A549 (cell line): Measurements from ENCODE around the gene ELFN1. TPM values are rescaled to one million over a fixed set of nuclear protein-coding genes. Genes with fewer than 3 reads are reported as not detected.

Experiments used
- ATAC-seq, 2 experiments: fragments of 200-7000 bp in 1 of 2; fragments of >200 bp in 1 of 2; cut with Nextera tagmentation in 1 of 2; cut with Tn5 transposase in 1 of 2; 3 replicates each; pipeline versions ENCODE4 v1.8.0 to v1.9.1; 2018 to 2020; ENCODE audit warnings: mild to moderate bottlenecking in 1 of 2, moderate library complexity in 1 of 2
- CTCF ChIA-PET: fragments of 300-600 bp; sonication (Branson Sonifier 250); formaldehyde crosslinking; extraction: SDS; loops from one replicate; lab custom pipeline; 2021; ENCODE audit warnings: antibody characterized with exemption, inconsistent platforms; lab: Yijun Ruan, JAX
- POLR2A ChIA-PET: fragments of 350-600 bp; formaldehyde crosslinking; extraction: SDS; loops from one replicate; lab custom pipeline; 2021; ENCODE audit warnings: antibody characterized with exemption, inconsistent platforms; lab: Yijun Ruan, JAX
- DNase-seq, 2 experiments: peaks; one replicate each; pipeline versions ENCODE4 v3.0.0 to v3.0.0-alpha.2; 2011 to 2016; ENCODE audit warnings: low read depth in 1 of 2, low spot score in 1 of 2
- FAIRE-seq: peaks from 2 replicates; lab custom pipeline; 2011; peaks lifted over from hg19 to GRCh38; lab: Jason Lieb, UNC
- H3K27ac ChIP-seq, 2 experiments: fragments of >200 bp; sonication (Bioruptor Twin); formaldehyde crosslinking; 3 replicates each; pipeline ENCODE4 v1.5.1; 2016 to 2017
- H3K4me1 ChIP-seq: fragments of >200 bp; sonication (Bioruptor Twin); formaldehyde crosslinking; 3 replicates; pipeline ENCODE4 v1.6.1; 2016
- H3K4me2 ChIP-seq: fragments of >200 bp; sonication (Bioruptor Twin); formaldehyde crosslinking; 3 replicates; pipeline ENCODE4 v1.6.1; 2016
- H3K4me3 ChIP-seq: fragments of >200 bp; sonication (Bioruptor Twin); formaldehyde crosslinking; 3 replicates; pipeline ENCODE4 v1.5.1; 2016
- H3K9me3 ChIP-seq: fragments of >200 bp; sonication (Bioruptor Twin); formaldehyde crosslinking; 3 replicates; pipeline ENCODE4 v1.6.1; 2016
- CBX2 ChIP-seq: fragments of 200-600 bp; sonication (generic); IDR thresholded peaks from 2 replicates; pipeline ENCODE4 v1.6.1; 2016; ENCODE audit warnings: low read depth, mild to moderate bottlenecking, borderline replicate concordance
- CEBPB ChIP-seq, 2 experiments: fragments of >200 bp in 1 of 2; sonication (Bioruptor Twin) in 1 of 2; formaldehyde crosslinking in 1 of 2; IDR thresholded peaks; 2 replicates each; pipeline ENCODE4 v1.6.1; 2012 to 2016
- EHMT2 ChIP-seq: fragments of 200-600 bp; sonication (generic); IDR thresholded peaks from 2 replicates; pipeline ENCODE4 v1.6.1; 2016; ENCODE audit warnings: antibody characterized with exemption, low read depth, mild to moderate bottlenecking, moderate library complexity
- EP300 ChIP-seq, 2 experiments: fragments of >200 bp; sonication (Bioruptor Twin); formaldehyde crosslinking; IDR thresholded peaks; 2 replicates in 1 of 2; 3 replicates in 1 of 2; pipeline ENCODE4 v1.6.1; 2016 to 2017
- FOSB ChIP-seq: fragments of 250-450 bp; sonication (Bioruptor Pico); IDR thresholded peaks from 2 replicates; pipeline ENCODE4 v1.5.0; 2020; ENCODE audit warnings: mild to moderate bottlenecking, moderate library complexity
- HDAC2 ChIP-seq: fragments of 200-600 bp; sonication (generic); IDR thresholded peaks from 2 replicates; pipeline ENCODE4 v1.6.1; 2016
- HOXB5 ChIP-seq: fragments of 250-450 bp; sonication (Bioruptor Pico); IDR thresholded peaks from 2 replicates; pipeline ENCODE4 v1.5.0; 2020; ENCODE audit warnings: mild to moderate bottlenecking, moderate library complexity
- JUNB ChIP-seq: fragments of >200 bp; sonication (Bioruptor Twin); formaldehyde crosslinking; IDR thresholded peaks from 2 replicates; pipeline ENCODE4 v1.6.1; 2016
- MAZ ChIP-seq: fragments of 150-350 bp; IDR thresholded peaks from 2 replicates; pipeline ENCODE4 v1.6.1; 2014; ENCODE audit warnings: antibody characterized with exemption, low read depth, low read length, borderline replicate concordance
- MYC ChIP-seq: IDR thresholded peaks from 2 replicates; pipeline ENCODE4 v1.6.1; 2012; ENCODE audit warnings: mild to moderate bottlenecking, inconsistent platforms, low read length, improper control_type of control experiment, borderline replicate concordance
- NFE2L2 ChIP-seq: fragments of 150-350 bp; conservative IDR thresholded peaks from 2 replicates; pipeline ENCODE4 v1.6.1; 2014; ENCODE audit warnings: low read length
- NPAS2 ChIP-seq: fragments of 250-450 bp; sonication (Bioruptor Pico); IDR thresholded peaks from 2 replicates; pipeline ENCODE4 v1.8.0; 2022; ENCODE audit warnings: mild to moderate bottlenecking, moderate library complexity, borderline replicate concordance
- NR3C1 ChIP-seq: fragments of >200 bp; sonication (Bioruptor Twin); formaldehyde crosslinking; IDR thresholded peaks from 3 replicates; pipeline ENCODE4 v1.6.1; 2017
- PHF8 ChIP-seq: fragments of 200-600 bp; sonication (generic); IDR thresholded peaks from 2 replicates; pipeline ENCODE4 v1.6.1; 2016; ENCODE audit warnings: low read depth, mild to moderate bottlenecking, antibody characterized with exemption, moderate library complexity, borderline replicate concordance
- POLR2A ChIP-seq: IDR thresholded peaks from 2 replicates; pipeline ENCODE4 v1.6.1; 2012; ENCODE audit warnings: mild to moderate bottlenecking, low read length
- POLR2AphosphoS2 ChIP-seq: conservative IDR thresholded peaks from 2 replicates; pipeline ENCODE4 v1.6.1; 2012; ENCODE audit warnings: low read length, improper control_type of control experiment, inconsistent platforms
- RAD21 ChIP-seq, 2 experiments: fragments of >200 bp in 1 of 2; sonication (Bioruptor Twin) in 1 of 2; formaldehyde crosslinking in 1 of 2; IDR thresholded peaks in 1 of 2; conservative IDR thresholded peaks in 1 of 2; 2 replicates in 1 of 2; 3 replicates in 1 of 2; pipeline ENCODE4 v1.6.1; 2012 to 2018; ENCODE audit warnings: inconsistent platforms in 1 of 2
- RARB ChIP-seq: fragments of 250-450 bp; sonication (Bioruptor Pico); IDR thresholded peaks from 2 replicates; pipeline ENCODE4 v1.8.0; 2021; ENCODE audit warnings: mild to moderate bottlenecking, moderate library complexity
- RCOR1 ChIP-seq: fragments of 150-350 bp; IDR thresholded peaks from 2 replicates; pipeline ENCODE4 v1.6.1; 2014; ENCODE audit warnings: antibody characterized with exemption, low read length, low read depth
- RFX5 ChIP-seq: fragments of 450-650 bp; IDR thresholded peaks from 2 replicates; pipeline ENCODE4 v1.7.1; 2014; ENCODE audit warnings: antibody characterized with exemption, mild to moderate bottlenecking, moderate library complexity
- TFCP2L1 ChIP-seq: fragments of 250-450 bp; sonication (Bioruptor Pico); IDR thresholded peaks from 2 replicates; pipeline ENCODE4 v1.5.0; 2021; ENCODE audit warnings: mild to moderate bottlenecking
- ZC3H11A ChIP-seq: fragments of 450-650 bp; IDR thresholded peaks from 2 replicates; pipeline ENCODE4 v1.6.1; 2014; ENCODE audit warnings: antibody characterized with exemption, mild to moderate bottlenecking
- ZSCAN20 ChIP-seq: fragments of 250-450 bp; sonication (Bioruptor Pico); IDR thresholded peaks from 2 replicates; pipeline ENCODE4 v1.8.0; 2022; ENCODE audit warnings: mild to moderate bottlenecking, moderate library complexity
- WGBS: methylation state at CpG from one replicate; pipeline ENCODE4 v1.1.6; 2017; ENCODE audit errors: missing lambda C conversion rate; 5-methylcytosine and 5-hydroxymethylcytosine counted together
- polyA plus RNA-seq, 4 experiments: library from polyadenylated mRNA; depleted of rRNA in 3 of 4; stranded (reverse); fragments of >200 nt; fragmentation: RNase III in 1 of 4; extraction: RNeasy Plus Mini Kit Qiagen cat#74134 plus additional on column Dnase treatment in 1 of 4; gene quantifications; 2 replicates in 3 of 4; 3 replicates in 1 of 4; pipeline ENCODE4 v1.2.3, GENCODE V29; 2011 to 2017
- TF ChIP-seq, protein P1 (sequence below): fragments of >200 bp; sonication (Bioruptor Twin); formaldehyde crosslinking; IDR thresholded peaks from 3 replicates; pipeline ENCODE4 v1.6.1; 2016
- TF ChIP-seq, protein P2 (sequence below): IDR thresholded peaks from 2 replicates; pipeline ENCODE4 v1.6.1; 2012
- TF ChIP-seq, protein P3 (sequence below): IDR thresholded peaks from 2 replicates; pipeline ENCODE4 v1.6.1; 2012
- TF ChIP-seq, protein P4 (sequence below): fragments of 250-450 bp; sonication (Bioruptor Pico); IDR thresholded peaks from 2 replicates; pipeline ENCODE4 v1.5.0; 2021; ENCODE audit warnings: mild to moderate bottlenecking, moderate library complexity, borderline replicate concordance
- TF ChIP-seq, protein P5 (sequence below): fragments of 450-650 bp; IDR thresholded peaks from 2 replicates; pipeline ENCODE4 v1.6.1; 2014; ENCODE audit warnings: antibody characterized with exemption

The ELFN1 gene
- polyA plus RNA-seq, 2 of the 4 experiments (the other 2 are of a cell fraction): 0.08 to 0.10 TPM

DNA sequence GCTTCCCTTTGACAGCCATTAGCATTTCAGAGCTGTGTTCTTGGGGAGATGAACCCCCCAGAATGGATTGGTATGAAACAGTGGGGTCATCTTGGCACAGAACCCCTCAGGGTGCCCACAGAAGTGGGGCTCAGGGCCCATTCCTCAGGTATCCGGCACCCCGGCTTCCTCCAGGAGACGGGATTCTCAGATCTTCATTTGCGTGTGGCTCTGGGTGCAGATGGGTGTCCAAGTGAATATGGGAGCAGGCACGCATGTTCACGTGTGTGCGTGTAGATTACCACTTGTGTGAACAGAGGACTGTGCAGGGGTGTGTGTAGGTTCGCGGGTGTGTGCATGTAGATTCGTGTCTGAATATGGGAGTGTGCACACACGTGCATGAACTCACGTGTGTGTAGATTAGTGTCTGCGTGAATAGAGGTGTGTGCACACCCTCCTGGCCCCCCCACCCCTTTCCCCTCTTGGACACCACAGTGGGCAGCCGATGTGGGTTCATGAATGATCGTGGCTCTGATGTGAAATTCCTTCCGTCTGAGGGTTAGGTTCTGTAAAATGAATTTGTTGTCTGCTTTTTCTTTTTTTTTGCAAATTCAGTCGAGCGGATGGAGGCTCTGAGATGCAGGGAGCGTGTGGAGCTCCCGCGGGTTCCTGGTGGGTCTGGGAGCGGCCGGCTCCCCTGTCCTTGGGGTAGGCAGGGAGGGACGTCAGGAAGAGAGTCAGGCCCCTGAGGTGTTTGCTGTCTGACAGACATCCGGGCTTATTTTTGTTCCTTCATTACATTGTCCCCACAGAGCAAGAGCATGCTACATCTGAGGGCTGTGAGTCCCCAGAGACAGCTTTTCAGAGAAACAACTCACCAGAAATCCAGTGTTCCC lies 7.4 kb downstream of the ELFN1 start:
- ChIA-PET POLR2A (no interaction called here), CTCF (no interaction called here)
- no peak overlapping the region for H3K27ac ChIP-seq
- 47% methylated on average over 25 of the region's 25 CpGs for WGBS
- H3K4me2 ChIP-seq: no peak overlapping the region
- ATAC-seq (no peak), DNase-seq (no peak), FAIRE-seq (no peak)
- TF ChIP-seq NPAS2 (CRISPR knock-in tag): no peak
- TF ChIP-seq, protein P1, sequence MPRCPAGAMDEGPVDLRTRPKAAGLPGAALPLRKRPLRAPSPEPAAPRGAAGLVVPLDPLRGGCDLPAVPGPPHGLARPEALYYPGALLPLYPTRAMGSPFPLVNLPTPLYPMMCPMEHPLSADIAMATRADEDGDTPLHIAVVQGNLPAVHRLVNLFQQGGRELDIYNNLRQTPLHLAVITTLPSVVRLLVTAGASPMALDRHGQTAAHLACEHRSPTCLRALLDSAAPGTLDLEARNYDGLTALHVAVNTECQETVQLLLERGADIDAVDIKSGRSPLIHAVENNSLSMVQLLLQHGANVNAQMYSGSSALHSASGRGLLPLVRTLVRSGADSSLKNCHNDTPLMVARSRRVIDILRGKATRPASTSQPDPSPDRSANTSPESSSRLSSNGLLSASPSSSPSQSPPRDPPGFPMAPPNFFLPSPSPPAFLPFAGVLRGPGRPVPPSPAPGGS: no peak
- TF ChIP-seq HDAC2: no peak
- TF ChIP-seq CBX2: no peak
- TF ChIP-seq, protein P2, sequence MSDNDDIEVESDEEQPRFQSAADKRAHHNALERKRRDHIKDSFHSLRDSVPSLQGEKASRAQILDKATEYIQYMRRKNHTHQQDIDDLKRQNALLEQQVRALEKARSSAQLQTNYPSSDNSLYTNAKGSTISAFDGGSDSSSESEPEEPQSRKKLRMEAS: no peak
- TF ChIP-seq NFE2L2: no peak
- TF ChIP-seq PHF8: no peak
- H3K4me1 ChIP-seq: no peaks in the 10 kb centered on the region
- H3K9me3 ChIP-seq: peaks cover 3% of the 10 kb centered on the region; the same call in 2 of the 3 replicates
- H3K4me3 ChIP-seq: no peak overlapping the region

DNA sequence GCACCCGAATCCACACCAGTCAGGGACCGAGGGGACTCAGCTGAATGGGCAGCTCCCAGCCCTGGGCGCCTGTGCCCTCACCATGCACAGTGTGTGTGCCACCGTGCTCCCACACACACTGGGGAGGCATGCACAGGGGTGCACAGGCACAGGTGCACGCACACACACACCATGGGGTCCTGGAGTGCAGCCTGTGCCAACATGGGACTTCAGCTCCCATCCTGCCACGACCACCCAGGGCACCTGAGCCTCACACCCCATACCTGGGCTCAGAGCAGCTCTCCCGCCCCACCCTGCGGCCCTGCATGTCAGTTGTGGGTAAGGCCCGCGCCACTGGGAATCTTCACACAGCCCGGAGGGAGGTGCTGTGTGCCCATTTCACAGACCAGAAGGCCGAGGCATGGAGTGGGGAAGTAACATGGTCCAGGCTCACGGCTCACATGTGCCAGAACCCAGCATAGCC lies 8.0 kb downstream of the ELFN1 start:
- no peak overlapping the region for H3K4me2 ChIP-seq
- POLR2A ChIA-PET: no interaction called here
- FAIRE-seq: no peak
- no peak overlapping the region for H3K27ac ChIP-seq
- CTCF ChIA-PET: no interaction called here
- TF ChIP-seq RAD21 (conservative IDR thresholded peaks at IDR 0.05 in 1 of 2, IDR thresholded peaks at IDR 0.05 in 1 of 2): no peak
- no peak for TF ChIP-seq EHMT2
- no peak for TF ChIP-seq CEBPB (IDR thresholded peaks at IDR 0.05)
- no peak for TF ChIP-seq FOSB (CRISPR knock-in tag)
- TF ChIP-seq TFCP2L1 (CRISPR knock-in tag): no peak
- TF ChIP-seq PHF8: no peak
- no peak for TF ChIP-seq RCOR1
- no peak for TF ChIP-seq MYC
- TF ChIP-seq RFX5: no peak
- TF ChIP-seq RARB (CRISPR knock-in tag): no peak
- no peak for TF ChIP-seq POLR2A
- no peak for TF ChIP-seq HOXB5 (CRISPR knock-in tag)
- no peak for TF ChIP-seq ZC3H11A
- TF ChIP-seq, all 56 proteins: peak for 0
- DNase-seq (no peak), ATAC-seq (no peak)
- H3K4me1 ChIP-seq: no peaks in the 10 kb centered on the region
- H3K4me3 ChIP-seq: no peak overlapping the region
- WGBS: 50% methylated on average over 6 of the region's 13 CpGs
- H3K9me3 ChIP-seq: peaks cover 8% of the 10 kb centered on the region

DNA sequence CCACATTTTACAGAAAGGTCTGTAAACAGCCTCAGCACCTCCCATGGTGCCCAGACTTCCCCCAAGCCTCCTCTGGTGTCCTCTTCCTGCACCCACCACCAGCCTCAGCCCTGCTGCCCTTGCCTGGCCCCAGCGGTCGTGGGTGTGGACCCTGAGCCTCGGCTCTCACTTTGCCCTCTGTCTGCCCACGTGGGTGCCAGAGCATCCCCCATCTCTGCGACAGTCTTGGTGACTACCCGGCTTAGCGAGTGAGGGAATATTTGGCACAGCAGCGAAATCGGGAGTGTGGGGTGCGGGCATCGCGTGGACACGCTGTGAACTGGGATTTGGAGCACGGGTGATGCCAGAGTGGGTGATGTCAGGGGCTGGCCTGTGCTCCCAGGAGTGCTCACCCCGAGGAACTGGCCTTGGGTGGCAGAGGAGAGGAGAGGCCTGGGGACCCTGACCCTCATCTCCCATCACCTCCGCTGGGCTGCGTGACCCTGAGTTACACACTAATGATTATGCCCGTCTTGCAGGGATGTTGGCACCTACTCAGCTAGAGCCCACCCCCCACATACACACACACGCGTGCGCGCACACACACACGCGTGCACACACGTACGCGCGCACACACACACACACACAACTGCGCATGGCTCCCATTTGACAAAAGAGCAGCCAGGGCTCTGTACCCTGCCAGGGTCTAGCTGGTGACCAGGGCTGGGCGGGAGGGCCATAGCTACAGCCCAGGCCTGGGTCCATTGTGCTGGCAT lies 8.7 kb downstream of the ELFN1 start:
- Histone ChIP-seq H3K4me1 (no peaks in the 10 kb centered on the region), H3K4me3 (no peak overlapping the region), H3K27ac (no peak overlapping the region), H3K9me3 (peaks cover 13% of the 10 kb centered on the region), H3K4me2 (no peak overlapping the region)
- DNase-seq: no peak
- WGBS: 68% methylated on average over 21 of the region's 30 CpGs
- ATAC-seq: no peak
- CTCF ChIA-PET: no interaction called here
- no peak for FAIRE-seq
- POLR2A ChIA-PET: no interaction called here
- no peak for TF ChIP-seq POLR2AphosphoS2
- TF ChIP-seq, protein P3, sequence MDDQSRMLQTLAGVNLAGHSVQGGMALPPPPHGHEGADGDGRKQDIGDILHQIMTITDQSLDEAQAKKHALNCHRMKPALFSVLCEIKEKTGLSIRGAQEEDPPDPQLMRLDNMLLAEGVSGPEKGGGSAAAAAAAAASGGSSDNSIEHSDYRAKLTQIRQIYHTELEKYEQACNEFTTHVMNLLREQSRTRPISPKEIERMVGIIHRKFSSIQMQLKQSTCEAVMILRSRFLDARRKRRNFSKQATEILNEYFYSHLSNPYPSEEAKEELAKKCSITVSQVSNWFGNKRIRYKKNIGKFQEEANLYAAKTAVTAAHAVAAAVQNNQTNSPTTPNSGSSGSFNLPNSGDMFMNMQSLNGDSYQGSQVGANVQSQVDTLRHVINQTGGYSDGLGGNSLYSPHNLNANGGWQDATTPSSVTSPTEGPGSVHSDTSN: no peak
- TF ChIP-seq ZSCAN20 (CRISPR knock-in tag): no peak
- no peak for TF ChIP-seq MAZ
- TF ChIP-seq EP300 (IDR thresholded peaks at IDR 0.05): no peak
- no peak for TF ChIP-seq NPAS2 (CRISPR knock-in tag)
- no peak for TF ChIP-seq HDAC2
- TF ChIP-seq NR3C1: no peak
- TF ChIP-seq, protein P4, sequence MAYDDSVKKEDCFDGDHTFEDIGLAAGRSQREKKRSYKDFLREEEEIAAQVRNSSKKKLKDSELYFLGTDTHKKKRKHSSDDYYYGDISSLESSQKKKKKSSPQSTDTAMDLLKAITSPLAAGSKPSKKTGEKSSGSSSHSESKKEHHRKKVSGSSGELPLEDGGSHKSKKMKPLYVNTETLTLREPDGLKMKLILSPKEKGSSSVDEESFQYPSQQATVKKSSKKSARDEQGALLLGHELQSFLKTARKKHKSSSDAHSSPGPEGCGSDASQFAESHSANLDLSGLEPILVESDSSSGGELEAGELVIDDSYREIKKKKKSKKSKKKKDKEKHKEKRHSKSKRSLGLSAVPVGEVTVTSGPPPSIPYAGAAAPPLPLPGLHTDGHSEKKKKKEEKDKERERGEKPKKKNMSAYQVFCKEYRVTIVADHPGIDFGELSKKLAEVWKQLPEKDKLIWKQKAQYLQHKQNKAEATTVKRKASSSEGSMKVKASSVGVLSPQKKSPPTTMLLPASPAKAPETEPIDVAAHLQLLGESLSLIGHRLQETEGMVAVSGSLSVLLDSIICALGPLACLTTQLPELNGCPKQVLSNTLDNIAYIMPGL: no peak
- no peak for TF ChIP-seq HOXB5 (CRISPR knock-in tag)
- TF ChIP-seq, protein P5, sequence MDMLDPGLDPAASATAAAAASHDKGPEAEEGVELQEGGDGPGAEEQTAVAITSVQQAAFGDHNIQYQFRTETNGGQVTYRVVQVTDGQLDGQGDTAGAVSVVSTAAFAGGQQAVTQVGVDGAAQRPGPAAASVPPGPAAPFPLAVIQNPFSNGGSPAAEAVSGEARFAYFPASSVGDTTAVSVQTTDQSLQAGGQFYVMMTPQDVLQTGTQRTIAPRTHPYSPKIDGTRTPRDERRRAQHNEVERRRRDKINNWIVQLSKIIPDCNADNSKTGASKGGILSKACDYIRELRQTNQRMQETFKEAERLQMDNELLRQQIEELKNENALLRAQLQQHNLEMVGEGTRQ: no peak
- no peak for TF ChIP-seq JUNB
